K562 (cell line): ENCODE data around the gene EFHB. TPM values are rescaled to one million over a fixed set of nuclear protein-coding genes. Genes with fewer than 3 reads are reported as not detected.

Experiments
- CBFA2T2 ChIP-seq: fragments of 450-650 bp; conservative IDR thresholded peaks from 2 replicates; pipeline ENCODE4 v1.6.1; 2017; ENCODE audit warnings: mild to moderate bottlenecking
- CBFA2T3 ChIP-seq: fragments of 450-650 bp; IDR thresholded peaks from 2 replicates; pipeline ENCODE4 v1.6.1; 2017
- CSDE1 ChIP-seq, 2 experiments: fragments of 450-650 bp; IDR thresholded peaks; 2 replicates each; pipeline ENCODE4 v1.6.1; 2016; ENCODE audit warnings: mild to moderate bottlenecking in 1 of 2
- E2F3 ChIP-seq: fragments of 250-450 bp; sonication (Bioruptor Pico); IDR thresholded peaks from 2 replicates; pipeline ENCODE4 v1.4.0; 2020; ENCODE audit warnings: mild to moderate bottlenecking
- GTF3C2 ChIP-seq: IDR thresholded peaks from 3 replicates; pipeline ENCODE4 v1.6.1; 2011; ENCODE audit warnings: borderline replicate concordance, mild to moderate bottlenecking, moderate library complexity; ENCODE audit not compliant: insufficient read length; ENCODE audit errors: extremely low read depth
- HCFC1 ChIP-seq: IDR thresholded peaks from 2 replicates; pipeline ENCODE4 v1.6.1; 2012; ENCODE audit warnings: low read depth, low read length, improper control_type of control experiment
- HNRNPLL ChIP-seq: fragments of 200-400 bp; formaldehyde crosslinking; IDR thresholded peaks from 2 replicates; pipeline ENCODE4 v1.6.1; 2017; ENCODE audit warnings: low read length, low read depth, mild to moderate bottlenecking; ENCODE audit not compliant: poor library complexity, severe bottlenecking
- KHSRP ChIP-seq: fragments of 450-650 bp; IDR thresholded peaks from 2 replicates; pipeline ENCODE4 v1.6.1; 2017
- MCM5 ChIP-seq: fragments of 450-650 bp; IDR thresholded peaks from 2 replicates; pipeline ENCODE4 v1.6.1; 2016; ENCODE audit warnings: low read depth
- POLR2AphosphoS2 ChIP-seq: IDR thresholded peaks from 2 replicates; pipeline ENCODE4 v1.6.1; 2012; ENCODE audit warnings: low read length, improper control_type of control experiment
- RBM22 ChIP-seq: fragments of 200-400 bp; formaldehyde crosslinking; IDR thresholded peaks from 2 replicates; pipeline ENCODE4 v1.6.1; 2018; ENCODE audit warnings: low read length, low read depth; ENCODE audit not compliant: poor library complexity, severe bottlenecking
- SMAD1 ChIP-seq: fragments of 150-350 bp; IDR thresholded peaks from 2 replicates; pipeline ENCODE4 v1.6.1; 2014; ENCODE audit warnings: low read length, low read depth; ENCODE audit not compliant: partially characterized antibody
- SMC3 ChIP-seq: conservative IDR thresholded peaks from 2 replicates; pipeline ENCODE4 v1.6.1; 2011; ENCODE audit warnings: low read depth, low read length, improper control_type of control experiment; ENCODE audit not compliant: insufficient read depth
- TBL1XR1 ChIP-seq, 2 experiments: IDR thresholded peaks; 2 replicates each; pipeline ENCODE4 v1.6.1; 2012; ENCODE audit warnings: improper control_type of control experiment in 2 of 2, low read length in 2 of 2, mild to moderate bottlenecking in 1 of 2
- ZNF12 ChIP-seq: sonication (generic); formaldehyde crosslinking; IDR thresholded peaks from 2 replicates; pipeline ENCODE4 v1.4.0; 2020; ENCODE audit warnings: mild to moderate bottlenecking, missing genetic modification reagents
- ZNF121 ChIP-seq: sonication (generic); formaldehyde crosslinking; conservative IDR thresholded peaks from 2 replicates; pipeline ENCODE4 v1.8.0; 2022; ENCODE audit warnings: missing genetic modification reagents
- ZNF184 ChIP-seq: sonication (generic); formaldehyde crosslinking; IDR thresholded peaks from 2 replicates; pipeline ENCODE4 v1.5.0; 2020; ENCODE audit warnings: missing genetic modification reagents
- ZNF224 ChIP-seq: sonication (generic); formaldehyde crosslinking; IDR thresholded peaks from 2 replicates; pipeline ENCODE4 v1.8.0; 2022; ENCODE audit warnings: mild to moderate bottlenecking, missing genetic modification reagents
- polyA plus RNA-seq, 8 experiments: library from polyadenylated mRNA; depleted of rRNA in 4 of 8; stranded (reverse) in 5 of 8; unstranded in 3 of 8; fragments of >200 nt; fragmentation: Nextera tagmentation in 2 of 8; fragmentation: Illumina TruSeq in 1 of 8; extraction: Ambion mirVana in 2 of 8; extraction: Trizol in 1 of 8; gene quantifications; 2 replicates each; pipeline versions ENCODE4 v1.2.1 to v1.2.3, GENCODE V29; 2011 to 2014; ENCODE audit warnings: inconsistent platforms in 1 of 8, missing spikeins in 1 of 8
- total RNA-seq, 7 experiments: library from RNA; depleted of rRNA in 6 of 7; stranded (reverse); fragments of >200 nt in 6 of 7; fragmentation: Illumina TruSeq in 2 of 7; extraction: Trizol in 2 of 7; gene quantifications; 2 replicates each; pipeline versions ENCODE4 v1.2.1 to v1.2.3, GENCODE V29; 2011 to 2021; ENCODE audit warnings: low replicate concordance in 1 of 7
- TF ChIP-seq, protein P1 (sequence below): fragments of 250-450 bp; sonication (Bioruptor Pico); IDR thresholded peaks from 2 replicates; pipeline ENCODE4 v1.8.0; 2022; ENCODE audit warnings: inconsistent platforms
- TF ChIP-seq, protein P2 (sequence below): fragments of 200-800 bp; sonication (Bioruptor generic); IDR thresholded peaks from 2 replicates; pipeline ENCODE4 v1.6.1; 2017; ENCODE audit warnings: missing genetic modification characterization, missing compliant biosample characterization
- TF ChIP-seq, protein P3 (sequence below): sonication (generic); formaldehyde crosslinking; IDR thresholded peaks from 2 replicates; pipeline ENCODE4 v1.8.1; 2023; ENCODE audit warnings: mild to moderate bottlenecking, missing genetic modification reagents

EFHB gene
- total and polyA plus RNA-seq, 9 of the 15 experiments (the other 6 are each of a cell fraction or from before 2014, with no cell fraction given): 1.5 to 4.0 (median 1.8) TPM

DNA sequence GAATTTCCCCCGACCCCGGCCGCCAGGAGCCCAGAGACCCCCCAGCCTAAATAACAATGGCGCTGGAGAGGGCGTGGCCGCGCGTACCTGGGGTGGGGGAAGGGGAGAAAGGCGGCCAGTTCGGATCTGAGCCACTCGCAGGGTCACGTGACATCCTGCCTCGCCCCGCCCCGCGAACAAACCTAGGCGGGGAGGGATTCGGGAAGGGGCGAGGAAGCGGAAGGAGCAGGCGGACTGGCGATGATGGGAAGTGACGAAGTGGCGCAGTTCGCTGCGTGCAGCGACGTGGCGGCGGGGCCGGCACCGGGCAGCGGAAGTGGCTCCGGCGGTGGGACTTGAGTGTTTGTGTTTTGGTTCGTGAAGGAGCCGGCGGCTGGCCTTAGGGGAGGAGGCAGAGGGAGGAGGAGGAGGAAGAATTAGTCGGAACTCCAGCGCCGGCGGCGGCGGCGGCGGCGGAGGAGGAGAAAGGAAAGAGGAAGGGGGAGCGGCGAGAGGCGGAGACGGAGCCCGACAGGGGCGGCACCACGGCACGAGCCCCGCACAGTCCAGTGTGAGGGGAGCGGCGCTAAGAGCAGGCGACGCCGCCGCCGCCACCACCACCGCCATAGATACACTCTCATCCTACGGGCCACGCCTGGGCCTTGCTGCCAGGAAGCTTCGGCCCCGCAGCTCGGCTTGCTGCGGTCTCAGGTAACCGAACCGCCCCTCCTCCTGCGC is 13.0 kb upstream of the EFHB start, which contains the start of gene RAB5A (continued):
- TF ChIP-seq, protein P1, sequence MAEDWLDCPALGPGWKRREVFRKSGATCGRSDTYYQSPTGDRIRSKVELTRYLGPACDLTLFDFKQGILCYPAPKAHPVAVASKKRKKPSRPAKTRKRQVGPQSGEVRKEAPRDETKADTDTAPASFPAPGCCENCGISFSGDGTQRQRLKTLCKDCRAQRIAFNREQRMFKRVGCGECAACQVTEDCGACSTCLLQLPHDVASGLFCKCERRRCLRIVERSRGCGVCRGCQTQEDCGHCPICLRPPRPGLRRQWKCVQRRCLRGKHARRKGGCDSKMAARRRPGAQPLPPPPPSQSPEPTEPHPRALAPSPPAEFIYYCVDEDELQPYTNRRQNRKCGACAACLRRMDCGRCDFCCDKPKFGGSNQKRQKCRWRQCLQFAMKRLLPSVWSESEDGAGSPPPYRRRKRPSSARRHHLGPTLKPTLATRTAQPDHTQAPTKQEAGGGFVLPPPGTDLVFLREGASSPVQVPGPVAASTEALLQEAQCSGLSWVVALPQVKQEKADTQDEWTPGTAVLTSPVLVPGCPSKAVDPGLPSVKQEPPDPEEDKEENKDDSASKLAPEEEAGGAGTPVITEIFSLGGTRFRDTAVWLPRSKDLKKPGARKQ (CRISPR knock-in tag): no peak
- no peak for TF ChIP-seq GTF3C2
- TF ChIP-seq POLR2AphosphoS2: no peak
- TF ChIP-seq, protein P2, sequence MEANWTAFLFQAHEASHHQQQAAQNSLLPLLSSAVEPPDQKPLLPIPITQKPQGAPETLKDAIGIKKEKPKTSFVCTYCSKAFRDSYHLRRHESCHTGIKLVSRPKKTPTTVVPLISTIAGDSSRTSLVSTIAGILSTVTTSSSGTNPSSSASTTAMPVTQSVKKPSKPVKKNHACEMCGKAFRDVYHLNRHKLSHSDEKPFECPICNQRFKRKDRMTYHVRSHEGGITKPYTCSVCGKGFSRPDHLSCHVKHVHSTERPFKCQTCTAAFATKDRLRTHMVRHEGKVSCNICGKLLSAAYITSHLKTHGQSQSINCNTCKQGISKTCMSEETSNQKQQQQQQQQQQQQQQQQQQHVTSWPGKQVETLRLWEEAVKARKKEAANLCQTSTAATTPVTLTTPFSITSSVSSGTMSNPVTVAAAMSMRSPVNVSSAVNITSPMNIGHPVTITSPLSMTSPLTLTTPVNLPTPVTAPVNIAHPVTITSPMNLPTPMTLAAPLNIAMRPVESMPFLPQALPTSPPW (CRISPR knock-in tag): peak; percentile 92
- TF ChIP-seq ZNF121 (CRISPR knock-in tag): no peak
- no peak; the same call in 1 of the 2 replicates for TF ChIP-seq SMC3
- peak; percentile 98 for TF ChIP-seq CBFA2T2
- peak; percentile 44 for TF ChIP-seq SMAD1
- peak; percentile 7 to 77; a peak in 2 of 4 replicates for TF ChIP-seq TBL1XR1 (IDR thresholded peaks at IDR 0.05; ENCODE audit: low read length in 2 of 2)
- no peak for TF ChIP-seq ZNF224 (CRISPR knock-in tag)
- peak; percentile 38 for TF ChIP-seq CBFA2T3
- TF ChIP-seq KHSRP: no peak; the same call in 1 of the 2 replicates
- peak; percentile 89 for TF ChIP-seq HNRNPLL
- TF ChIP-seq CSDE1 (IDR thresholded peaks at IDR 0.05): no peak
- no peak for TF ChIP-seq MCM5
- TF ChIP-seq RBM22: peak; percentile 80
- peak; percentile 2; the same call in 1 of the 2 replicates for TF ChIP-seq E2F3 (CRISPR knock-in tag)
- TF ChIP-seq, protein P3, sequence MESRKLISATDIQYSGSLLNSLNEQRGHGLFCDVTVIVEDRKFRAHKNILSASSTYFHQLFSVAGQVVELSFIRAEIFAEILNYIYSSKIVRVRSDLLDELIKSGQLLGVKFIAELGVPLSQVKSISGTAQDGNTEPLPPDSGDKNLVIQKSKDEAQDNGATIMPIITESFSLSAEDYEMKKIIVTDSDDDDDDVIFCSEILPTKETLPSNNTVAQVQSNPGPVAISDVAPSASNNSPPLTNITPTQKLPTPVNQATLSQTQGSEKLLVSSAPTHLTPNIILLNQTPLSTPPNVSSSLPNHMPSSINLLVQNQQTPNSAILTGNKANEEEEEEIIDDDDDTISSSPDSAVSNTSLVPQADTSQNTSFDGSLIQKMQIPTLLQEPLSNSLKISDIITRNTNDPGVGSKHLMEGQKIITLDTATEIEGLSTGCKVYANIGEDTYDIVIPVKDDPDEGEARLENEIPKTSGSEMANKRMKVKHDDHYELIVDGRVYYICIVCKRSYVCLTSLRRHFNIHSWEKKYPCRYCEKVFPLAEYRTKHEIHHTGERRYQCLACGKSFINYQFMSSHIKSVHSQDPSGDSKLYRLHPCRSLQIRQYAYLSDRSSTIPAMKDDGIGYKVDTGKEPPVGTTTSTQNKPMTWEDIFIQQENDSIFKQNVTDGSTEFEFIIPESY (CRISPR knock-in tag): no peak
- peak; percentile 76 for TF ChIP-seq HCFC1
- TF ChIP-seq ZNF184: no peak
- TF ChIP-seq ZNF12 (CRISPR knock-in tag): peak; percentile 22; the same call in 1 of the 2 replicates
